Lung (tissue), 12 donors: ENCODE measurements around the gene HMCN2. TPM values are rescaled to one million over a fixed set of nuclear protein-coding genes. Genes with fewer than 3 reads are reported as not detected.

ENCODE experiments used
- ATAC-seq: fragments of 200-7000 bp; cut with Tn5 transposase; one replicate; pipeline ENCODE4 v1.9.1; 2020; ENCODE audit warnings: moderate number of reproducible peaks; ENCODE audit not compliant: insufficient read depth, low FRiP score
- DNase-seq, 3 donors: peaks; one replicate each; pipeline ENCODE4 v3.0.0-alpha.2; 2013 to 2017
- H3K27ac ChIP-seq, 2 donors: one replicate each; pipeline ENCODE4 v1.5.1; 2013; ENCODE audit warnings: mild to moderate bottlenecking in 2 of 2, moderate library complexity in 2 of 2, control low read depth in 1 of 2, inconsistent platforms in 1 of 2, low read depth in 1 of 2, low read length in 1 of 2
- H3K27me3 ChIP-seq, 3 donors: one replicate each; pipeline ENCODE4 v1.5.1; 2013; ENCODE audit warnings: low read length in 2 of 3; ENCODE audit not compliant: control insufficient read depth in 3 of 3, insufficient read depth in 3 of 3
- H3K36me3 ChIP-seq, 4 donors: one replicate each; pipeline ENCODE4 v1.5.1; 2013; ENCODE audit warnings: low read length in 4 of 4, mild to moderate bottlenecking in 1 of 4, moderate library complexity in 1 of 4; ENCODE audit not compliant: control insufficient read depth in 4 of 4, insufficient read depth in 4 of 4
- H3K4me1 ChIP-seq, 5 donors: one replicate each; pipeline ENCODE4 v1.5.1; 2013; ENCODE audit warnings: low read length in 5 of 5, mild to moderate bottlenecking in 2 of 5, moderate library complexity in 1 of 5; ENCODE audit not compliant: control insufficient read depth in 5 of 5, insufficient read depth in 5 of 5
- H3K4me3 ChIP-seq: one replicate; pipeline ENCODE4 v1.5.1; 2013; ENCODE audit warnings: mild to moderate bottlenecking, control low read depth, moderate library complexity
- H3K9ac ChIP-seq, 2 donors: one replicate each; pipeline ENCODE4 v1.5.1; 2013; ENCODE audit warnings: low read length in 2 of 2, control low read depth in 1 of 2; ENCODE audit not compliant: insufficient read depth in 1 of 2
- H3K9me3 ChIP-seq, 4 donors: one replicate each; pipeline ENCODE4 v1.5.1; 2013; ENCODE audit warnings: low read length in 3 of 4, mild to moderate bottlenecking in 1 of 4, moderate library complexity in 1 of 4; ENCODE audit not compliant: control insufficient read depth in 4 of 4, insufficient read depth in 3 of 4
- WGBS, 2 donors: extraction: QIAGEN DNeasy Blood & Tissue Kit; methylation state at CpG; one replicate each; pipeline ENCODE4 v1.1.7; 2013; 5-methylcytosine and 5-hydroxymethylcytosine counted together
- polyA plus RNA-seq, 2 donors: library from polyadenylated mRNA; stranded (reverse); fragments of 200-250 nt; gene quantifications; one replicate each; pipeline ENCODE4 v1.2.1, GENCODE V29; 2013
- total RNA-seq, 2 donors: library from RNA; depleted of rRNA in 1 of 2; stranded (reverse); fragments of >200 nt in 1 of 2; gene quantifications; one replicate each; pipeline ENCODE4 v1.2.1, GENCODE V29; 2014 to 2021
- TF ChIP-seq, protein P1 (sequence below): IDR thresholded peaks from 2 replicates; pipeline ENCODE4 v1.5.1; 2012; ENCODE audit warnings: mild to moderate bottlenecking; ENCODE audit errors: control extremely low read depth, extremely low read depth
- donor health status: control.
- donor health status: control.
- donor health status: Bipolar disorder and iron deficiency.
- donor health status: healthy.
- donor health status: DM: yes; HTN: yes; CAD: no.

The HMCN2 gene
- total and polyA plus RNA-seq, 4 donors, result 2.1 to 5.2 (median 3.7) TPM

DNA sequence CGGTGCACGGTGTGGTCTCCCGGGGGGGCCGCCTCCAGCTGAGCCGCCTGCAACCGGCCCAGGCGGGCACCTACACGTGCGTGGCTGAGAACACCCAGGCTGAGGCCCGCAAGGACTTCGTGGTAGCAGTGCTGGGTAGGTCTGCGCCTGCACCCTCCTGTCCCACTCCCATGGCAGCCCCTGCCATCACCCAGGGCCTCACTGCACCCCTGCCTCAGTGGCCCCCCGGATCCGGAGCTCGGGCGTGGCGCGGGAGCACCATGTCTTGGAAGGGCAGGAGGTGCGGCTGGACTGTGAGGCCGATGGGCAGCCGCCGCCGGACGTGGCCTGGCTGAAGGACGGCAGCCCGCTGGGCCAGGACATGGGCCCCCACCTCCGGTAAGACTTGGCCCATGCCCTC is 125.4 kb downstream of the HMCN2 start:
- WGBS, 2 donors, result 92 to 96% methylated on average over 27 of the region's 27 CpGs

DNA sequence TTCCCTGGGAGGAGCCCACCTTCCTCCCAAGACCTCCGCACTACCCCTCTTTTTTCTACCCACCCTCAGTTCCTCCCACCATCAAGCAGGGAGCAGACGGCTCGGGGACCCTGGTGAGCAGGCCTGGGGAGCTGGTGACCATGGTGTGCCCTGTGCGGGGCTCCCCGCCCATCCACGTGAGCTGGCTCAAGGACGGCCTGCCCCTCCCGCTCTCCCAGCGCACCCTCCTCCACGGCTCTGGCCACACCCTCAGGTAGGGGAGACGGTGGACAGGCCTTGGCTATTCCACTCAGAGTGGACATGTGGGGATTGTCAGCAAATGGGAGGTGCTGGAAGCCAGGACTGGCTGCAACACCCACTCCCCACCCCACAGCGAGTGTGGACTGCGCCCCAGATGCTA is 126.3 kb downstream of the HMCN2 start:
- Histone ChIP-seq H3K4me3 (no peak overlapping the region), H3K27me3 (no peaks in the 10 kb centered on the region), H3K9ac (no peak overlapping the region), H3K4me1 (no peaks in the 10 kb centered on the region), H3K9me3 (no peaks in the 10 kb centered on the region), H3K36me3 (no peaks in the 10 kb centered on the region), H3K27ac (no peak overlapping the region)
- DNase-seq (no peak), ATAC-seq (no peak)
- WGBS, 2 donors, result 87 to 94% methylated on average over 13 of the region's 13 CpGs
- TF ChIP-seq, protein P1, sequence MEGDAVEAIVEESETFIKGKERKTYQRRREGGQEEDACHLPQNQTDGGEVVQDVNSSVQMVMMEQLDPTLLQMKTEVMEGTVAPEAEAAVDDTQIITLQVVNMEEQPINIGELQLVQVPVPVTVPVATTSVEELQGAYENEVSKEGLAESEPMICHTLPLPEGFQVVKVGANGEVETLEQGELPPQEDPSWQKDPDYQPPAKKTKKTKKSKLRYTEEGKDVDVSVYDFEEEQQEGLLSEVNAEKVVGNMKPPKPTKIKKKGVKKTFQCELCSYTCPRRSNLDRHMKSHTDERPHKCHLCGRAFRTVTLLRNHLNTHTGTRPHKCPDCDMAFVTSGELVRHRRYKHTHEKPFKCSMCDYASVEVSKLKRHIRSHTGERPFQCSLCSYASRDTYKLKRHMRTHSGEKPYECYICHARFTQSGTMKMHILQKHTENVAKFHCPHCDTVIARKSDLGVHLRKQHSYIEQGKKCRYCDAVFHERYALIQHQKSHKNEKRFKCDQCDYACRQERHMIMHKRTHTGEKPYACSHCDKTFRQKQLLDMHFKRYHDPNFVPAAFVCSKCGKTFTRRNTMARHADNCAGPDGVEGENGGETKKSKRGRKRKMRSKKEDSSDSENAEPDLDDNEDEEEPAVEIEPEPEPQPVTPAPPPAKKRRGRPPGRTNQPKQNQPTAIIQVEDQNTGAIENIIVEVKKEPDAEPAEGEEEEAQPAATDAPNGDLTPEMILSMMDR, result no peak

More for the DNA sequence above, 125.4 kb downstream of the HMCN2 start:
- Histone ChIP-seq H3K36me3 (no peaks in the 10 kb centered on the region), H3K27ac (no peak overlapping the region), H3K9me3 (no peaks in the 10 kb centered on the region), H3K27me3 (no peaks in the 10 kb centered on the region), H3K4me3 (no peak overlapping the region), H3K9ac (no peak overlapping the region), H3K4me1 (no peaks in the 10 kb centered on the region)
- DNase-seq (no peak), ATAC-seq (no peak)
- TF ChIP-seq, protein P1, result no peak

DNA sequence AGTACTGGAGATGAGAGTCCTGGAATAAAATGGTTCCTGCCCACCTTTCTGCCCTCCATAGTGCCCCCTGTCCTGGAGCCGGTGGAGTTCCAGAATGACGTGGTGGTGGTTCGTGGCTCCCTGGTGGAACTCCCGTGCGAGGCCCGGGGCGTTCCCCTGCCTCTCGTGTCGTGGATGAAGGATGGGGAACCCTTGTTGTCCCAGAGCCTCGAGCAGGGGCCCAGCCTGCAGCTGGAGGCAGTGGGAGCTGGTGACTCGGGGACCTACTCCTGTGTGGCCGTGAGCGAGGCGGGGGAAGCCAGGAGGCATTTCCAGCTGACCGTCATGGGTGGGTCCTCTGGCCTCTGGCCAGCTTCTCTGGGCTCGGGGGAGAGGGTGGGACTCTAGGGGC is 128.1 kb downstream of the HMCN2 start:
- no peak for ATAC-seq

DNA sequence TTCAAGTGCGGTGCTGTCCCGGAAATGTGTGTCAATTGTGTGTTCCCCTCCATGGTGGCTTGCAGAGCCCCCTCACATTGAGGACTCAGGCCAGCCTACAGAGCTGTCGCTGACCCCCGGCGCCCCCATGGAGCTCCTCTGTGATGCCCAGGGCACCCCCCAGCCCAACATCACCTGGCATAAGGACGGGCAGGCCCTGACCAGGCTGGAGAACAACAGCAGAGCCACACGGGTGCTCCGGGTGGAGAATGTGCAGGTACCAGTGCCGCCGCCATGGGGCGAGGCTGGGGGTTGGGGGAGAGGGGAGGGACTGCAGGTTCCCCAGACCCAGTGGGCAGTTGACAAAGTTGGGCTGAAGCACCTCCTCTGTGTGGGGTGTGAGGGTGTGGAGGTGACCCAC is 128.8 kb downstream of the HMCN2 start:
- no peak overlapping the region for H3K9ac ChIP-seq
- no peaks in the 10 kb centered on the region for H3K27me3 ChIP-seq
- H3K4me3 ChIP-seq, result no peak overlapping the region
- 90 to 92% methylated on average over 11 of the region's 11 CpGs for WGBS, 2 donors
- no peaks in the 10 kb centered on the region for H3K4me1 ChIP-seq
- H3K9me3 ChIP-seq, result no peaks in the 10 kb centered on the region
- no peak for ATAC-seq
- no peak overlapping the region for H3K27ac ChIP-seq
- TF ChIP-seq, protein P1, result no peak
- DNase-seq, result no peak
- H3K36me3 ChIP-seq, result no peaks in the 10 kb centered on the region

More for the DNA sequence above, 128.1 kb downstream of the HMCN2 start:
- H3K9ac ChIP-seq, result no peak overlapping the region
- H3K9me3 ChIP-seq, result no peaks in the 10 kb centered on the region
- TF ChIP-seq, protein P1, result no peak
- no peaks in the 10 kb centered on the region for H3K4me1 ChIP-seq
- H3K27ac ChIP-seq, result no peak overlapping the region
- DNase-seq, result no peak
- H3K36me3 ChIP-seq, result no peaks in the 10 kb centered on the region
- H3K27me3 ChIP-seq, result no peaks in the 10 kb centered on the region
- 77 to 78% methylated on average over 16 of the region's 16 CpGs for WGBS, 2 donors
- H3K4me3 ChIP-seq, result no peak overlapping the region
